ENCODE measurements around the gene CDK19.

GRCh38 chr6:110858016-110858415, 42.7 kb upstream of the CDK19 start:
- TF ChIP-seq CTCF (IDR thresholded peaks at IDR 0.05) = no peak
- no peak for TF ChIP-seq POLR2A (IDR thresholded peaks at IDR 0.05)

Measured in adrenal gland (tissue), 5 donors.